Stimulated activated CD4-positive, alpha-beta T cell treated with anti-CD3 and anti-CD28 coated beads, TNF-alpha, amount 100 ng/mL, for 4 hours (primary cell): ENCODE data around the gene RADX.

ENCODE experiments used
- DNase-seq, 3 experiments: peaks; one replicate each; pipeline ENCODE4 v3.0.0-alpha.2; 2020; ENCODE audit warnings: low read depth in 3 of 3

RADX gene

DNA sequence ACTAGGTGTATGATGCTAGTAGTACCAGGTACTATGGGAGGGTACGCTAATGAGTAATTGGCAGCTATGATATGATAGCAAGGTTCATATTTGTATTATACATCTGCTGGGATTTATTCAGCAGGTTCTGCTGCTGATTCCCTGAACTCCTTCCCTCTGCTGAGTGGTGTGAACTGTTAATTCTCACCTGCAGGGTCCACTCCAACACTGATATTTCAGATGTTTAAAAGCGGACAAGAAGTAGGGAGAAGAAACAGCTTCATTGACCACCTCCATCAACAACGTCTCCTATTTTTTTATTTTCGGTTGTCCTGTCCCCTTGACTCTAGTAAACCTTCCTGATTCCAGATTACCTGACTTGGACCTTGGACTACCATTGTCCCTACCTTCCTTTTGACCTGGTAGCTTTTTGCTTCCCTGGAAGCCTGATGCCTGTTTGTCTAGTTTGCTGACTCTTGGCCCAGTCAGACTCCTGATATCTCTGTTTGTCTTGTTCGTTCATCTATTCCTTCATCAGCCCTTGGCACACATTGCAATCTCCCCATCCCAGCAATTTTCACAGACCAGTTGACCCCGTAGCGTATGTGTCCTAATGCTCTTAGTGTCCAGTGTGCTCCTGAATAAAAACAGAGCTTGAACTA lies 80.8 kb downstream of the RADX start:
- DNase-seq, result no peak

DNA sequence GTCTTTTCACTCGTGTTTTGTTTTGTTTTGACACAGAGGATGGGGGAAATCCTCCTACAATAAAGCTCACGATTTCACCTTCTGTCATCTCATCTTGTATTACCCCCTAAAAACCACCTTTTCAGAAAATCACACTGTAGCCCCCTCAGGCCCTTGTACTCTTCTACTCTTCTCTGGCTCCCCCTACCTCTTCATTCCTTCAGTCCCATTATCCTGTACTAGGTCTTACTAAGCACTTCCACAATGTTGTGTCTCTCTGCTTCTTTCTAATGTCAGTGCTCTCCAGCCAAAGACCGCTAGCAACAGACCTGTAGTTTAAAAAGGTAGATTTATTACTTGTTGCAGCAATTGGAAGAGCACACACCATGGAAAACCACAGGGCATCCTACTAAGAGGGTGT lies 84.7 kb downstream of the RADX start:
- DNase-seq, result no peak

DNA sequence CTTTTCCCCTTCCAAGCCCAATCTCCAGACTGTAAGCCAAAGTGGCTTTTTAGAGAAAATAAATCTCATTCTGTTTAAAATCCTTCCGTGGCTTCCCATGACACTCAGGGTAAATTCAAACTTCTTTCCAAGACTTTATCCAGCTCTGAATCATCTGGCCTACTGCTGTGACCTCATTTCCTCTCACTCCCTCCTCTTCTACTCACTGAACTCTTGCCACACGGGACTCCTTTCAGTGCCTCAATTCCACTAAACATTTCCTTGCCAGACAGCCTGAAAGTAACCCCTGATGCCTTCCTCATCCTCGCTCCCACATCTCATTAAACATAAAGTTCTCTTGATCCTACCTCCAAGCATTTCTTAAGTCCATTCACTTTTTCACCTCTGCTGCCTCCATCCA lies 86.9 kb downstream of the RADX start:
- DNase-seq, result no peak

DNA sequence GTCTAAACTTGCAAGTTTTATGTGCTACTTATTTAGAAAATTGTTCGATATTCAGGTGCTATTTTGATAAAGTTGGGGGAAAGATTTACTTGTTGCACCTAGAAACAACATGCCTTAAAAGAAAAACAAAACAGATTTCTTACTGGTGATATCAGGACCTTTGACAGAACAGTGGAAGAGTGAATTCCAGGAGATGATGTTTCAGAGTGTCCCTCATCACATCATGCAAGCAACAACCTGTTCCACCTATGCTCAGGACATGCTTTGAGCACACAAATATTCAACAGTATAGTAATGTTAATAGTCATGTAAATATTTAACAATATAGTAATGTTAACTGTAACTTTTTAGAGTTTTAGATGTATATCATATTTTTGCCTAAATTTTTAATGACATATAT lies 90.9 kb downstream of the RADX start:
- no peak for DNase-seq

DNA sequence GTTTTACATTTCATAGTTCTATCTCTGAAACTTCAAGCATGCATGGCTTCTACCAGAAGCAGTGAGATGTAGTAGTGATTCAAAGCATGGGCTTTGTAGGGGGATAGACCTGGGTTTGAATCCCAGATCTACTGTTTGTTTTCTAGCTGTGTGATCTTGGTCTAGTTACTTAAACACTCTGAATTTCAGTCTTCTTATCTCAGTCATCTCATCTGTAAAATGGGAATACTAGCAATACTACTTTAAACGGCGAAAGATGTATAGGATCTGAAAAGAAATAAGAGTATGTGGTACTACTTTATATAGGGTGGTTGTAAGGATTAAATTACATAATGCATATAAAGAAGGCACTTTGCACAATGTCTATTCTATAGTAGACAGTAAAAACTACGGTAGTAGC lies 94.7 kb downstream of the RADX start:
- DNase-seq, result no peak

DNA sequence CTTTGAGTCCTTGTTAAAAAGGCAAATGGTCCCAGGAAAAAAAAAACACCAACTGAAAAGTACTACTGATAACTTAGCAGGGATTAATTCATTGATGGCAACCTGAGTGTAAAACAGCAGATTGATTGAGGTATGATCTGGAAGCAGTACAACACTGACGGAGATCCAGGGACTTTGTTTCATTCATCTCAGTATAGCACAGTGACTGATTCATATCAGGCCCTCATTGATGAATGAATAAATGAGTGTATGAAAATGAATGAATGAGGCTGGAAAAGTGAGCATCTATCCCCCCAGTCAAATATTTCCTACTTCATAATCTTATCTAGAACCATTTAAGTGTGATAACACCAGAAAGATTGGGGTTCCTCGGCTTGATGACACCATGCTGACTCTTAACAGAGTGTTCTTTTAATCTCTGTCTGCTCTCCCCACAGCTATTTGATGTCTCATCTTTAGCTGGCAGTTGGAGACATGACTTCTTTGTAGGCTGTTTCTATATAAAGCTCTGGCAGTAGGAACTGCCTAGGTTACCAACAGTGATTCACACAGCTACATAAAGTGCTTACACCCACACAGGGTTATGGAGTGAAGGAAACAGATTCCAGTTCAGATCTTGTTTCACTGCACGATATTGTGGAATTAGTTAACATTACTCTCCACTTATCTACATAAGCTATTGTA lies 96.1 kb downstream of the RADX start:
- no peak for DNase-seq

DNA sequence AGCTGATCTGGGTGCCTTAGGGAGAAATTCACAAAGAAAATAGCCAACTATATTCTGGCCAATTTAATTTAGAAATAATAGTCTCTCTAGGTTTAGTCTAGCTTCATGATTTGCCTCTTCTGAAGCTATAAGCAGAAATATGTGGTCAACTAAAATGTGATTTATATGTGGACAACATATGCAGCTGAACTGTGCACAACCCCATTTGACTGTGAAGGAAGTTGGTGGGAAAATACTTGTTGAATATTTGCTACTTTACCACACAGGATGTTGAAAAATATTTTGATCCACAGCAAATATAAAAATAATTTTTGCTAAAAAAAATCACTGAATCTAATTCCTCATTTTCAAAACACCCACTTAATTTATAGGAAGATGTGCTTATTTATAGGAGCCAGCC lies 99.0 kb downstream of the RADX start:
- no peak for DNase-seq

DNA sequence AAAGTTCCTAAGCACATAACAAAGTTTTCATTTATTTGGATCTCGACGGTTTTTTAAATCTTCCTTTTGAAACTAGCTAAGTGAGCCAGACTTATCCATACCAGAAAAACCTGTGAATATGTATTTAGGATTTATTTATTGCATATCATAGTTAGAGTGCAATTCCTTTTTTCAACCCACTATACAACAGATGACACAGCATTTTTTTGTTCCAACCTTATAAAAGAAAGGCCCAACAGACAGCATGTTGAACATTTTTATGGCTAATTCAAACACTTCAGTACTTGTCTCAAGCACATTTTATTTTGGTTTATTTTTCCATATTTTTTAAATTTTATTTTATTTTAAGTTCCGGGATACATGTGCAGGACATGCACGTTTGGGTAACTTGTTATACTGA lies 99.6 kb downstream of the RADX start:
- DNase-seq, result no peak

DNA sequence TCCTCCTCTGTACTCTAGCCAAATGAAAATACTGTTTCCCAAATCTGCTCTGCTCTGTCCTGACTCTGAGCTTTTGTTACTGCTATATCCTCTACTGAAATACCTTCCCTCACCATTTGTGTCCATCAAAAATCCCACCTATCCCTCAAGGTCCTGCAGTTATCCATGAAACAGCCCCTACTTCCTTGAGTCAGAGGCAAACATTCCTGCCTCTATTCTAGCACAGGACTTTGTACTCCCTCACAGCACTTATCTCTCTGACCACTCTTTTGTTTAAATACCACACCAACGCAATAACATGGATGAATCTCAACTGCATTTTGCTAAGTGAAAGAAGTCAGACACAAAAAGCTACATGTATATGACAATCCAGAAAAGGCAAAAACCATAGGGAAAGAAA lies 104.2 kb downstream of the RADX start:
- DNase-seq, result no peak

DNA sequence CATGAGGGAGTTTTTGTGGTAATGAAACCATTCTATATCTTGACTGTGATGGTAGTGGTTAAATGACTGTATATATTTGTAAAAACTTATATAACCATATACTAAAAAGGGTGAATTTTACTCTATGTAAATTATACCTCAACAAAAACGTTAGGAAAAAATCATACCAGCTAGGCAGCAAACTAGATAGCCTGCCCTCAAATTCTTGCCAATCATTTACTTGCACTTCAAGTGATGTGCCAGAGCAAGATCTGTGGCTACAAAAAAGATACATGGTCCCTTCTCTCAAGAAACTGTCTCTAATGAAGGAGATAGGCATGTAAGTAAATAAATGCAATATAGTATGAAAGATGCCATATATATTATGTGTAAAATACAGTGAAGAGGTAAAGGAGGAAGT lies 104.7 kb downstream of the RADX start:
- DNase-seq, result no peak

DNA sequence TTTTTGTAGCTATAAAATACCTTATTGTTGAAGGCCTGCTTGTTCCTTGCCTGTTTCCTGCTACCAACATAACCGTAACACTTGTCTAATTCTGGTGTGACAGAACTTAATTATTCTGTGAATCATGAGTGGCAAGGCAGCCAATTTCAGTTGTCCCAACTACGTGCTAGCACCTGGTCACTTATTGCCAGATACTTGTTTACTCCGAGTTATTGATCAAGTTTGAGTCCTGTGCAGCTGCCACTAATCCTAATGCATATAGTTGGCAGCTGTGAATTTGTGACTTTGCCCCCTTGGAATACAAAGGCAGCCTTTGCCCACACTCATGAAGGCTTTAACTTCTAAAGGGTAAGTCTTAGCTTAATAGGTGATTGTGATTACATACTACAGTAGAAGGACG lies 106.9 kb downstream of the RADX start:
- no peak for DNase-seq

DNA sequence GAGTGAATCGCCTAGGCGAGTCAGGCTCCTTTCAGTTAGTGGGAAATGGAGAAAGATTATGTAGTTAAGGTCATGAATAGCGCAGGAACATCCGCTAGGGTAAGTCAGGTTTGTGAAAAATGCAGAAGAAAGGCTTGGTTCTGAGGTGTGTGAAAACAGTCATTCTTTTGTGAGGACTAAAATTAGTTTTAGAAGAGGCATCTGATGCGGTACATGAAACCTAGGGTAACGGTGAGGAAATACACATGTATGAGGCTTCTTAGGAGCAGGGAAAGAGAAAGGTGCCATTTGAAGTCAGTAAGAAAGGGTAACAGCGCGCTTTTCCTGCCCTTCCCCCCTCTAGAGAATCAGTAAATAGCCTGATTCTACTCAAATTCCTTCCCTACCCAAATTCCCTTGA lies 114.2 kb downstream of the RADX start:
- no peak for DNase-seq

DNA sequence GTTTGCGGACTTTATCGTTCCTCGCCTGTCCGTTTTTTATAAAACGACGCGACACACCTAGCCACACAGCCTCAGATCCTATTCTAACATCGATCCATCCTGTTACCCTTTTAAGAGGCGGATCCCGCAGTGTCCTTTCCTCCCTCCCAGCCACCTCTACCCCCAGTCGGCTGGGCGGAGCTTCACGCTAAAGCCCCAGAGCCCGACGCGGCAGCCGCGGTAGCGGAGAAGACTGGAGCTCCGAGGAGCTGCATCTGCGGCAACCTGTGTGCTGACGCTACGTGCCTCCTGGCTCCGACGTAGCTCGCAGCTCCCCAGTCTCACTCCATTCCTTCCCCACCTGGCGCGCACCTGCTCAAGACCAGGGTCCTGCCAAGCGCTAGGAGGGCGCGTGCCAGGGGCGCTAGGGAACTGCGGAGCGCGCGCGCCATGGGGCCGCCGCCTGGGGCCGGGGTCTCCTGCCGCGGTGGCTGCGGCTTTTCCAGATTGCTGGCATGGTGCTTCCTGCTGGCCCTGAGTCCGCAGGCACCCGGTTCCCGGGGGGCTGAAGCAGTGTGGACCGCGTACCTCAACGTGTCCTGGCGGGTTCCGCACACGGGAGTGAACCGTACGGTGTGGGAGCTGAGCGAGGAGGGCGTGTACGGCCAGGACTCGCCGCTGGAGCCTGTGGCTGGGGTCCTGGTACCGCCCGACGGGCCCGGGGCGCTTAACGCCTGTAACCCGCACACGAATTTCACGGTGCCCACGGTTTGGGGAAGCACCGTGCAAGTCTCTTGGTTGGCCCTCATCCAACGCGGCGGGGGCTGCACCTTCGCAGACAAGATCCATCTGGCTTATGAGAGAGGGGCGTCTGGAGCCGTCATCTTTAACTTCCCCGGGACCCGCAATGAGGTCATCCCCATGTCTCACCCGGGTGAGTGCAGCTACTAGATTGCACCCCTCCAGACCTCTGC lies 115.0 kb downstream of the RADX start, which contains the start of gene RNF128:
Gene RNF128 (plus strand): TSS at position 217 of the 953 bp plus-strand sequence. CDS start 213 bp downstream, at position 430.
- no peak for DNase-seq

DNA sequence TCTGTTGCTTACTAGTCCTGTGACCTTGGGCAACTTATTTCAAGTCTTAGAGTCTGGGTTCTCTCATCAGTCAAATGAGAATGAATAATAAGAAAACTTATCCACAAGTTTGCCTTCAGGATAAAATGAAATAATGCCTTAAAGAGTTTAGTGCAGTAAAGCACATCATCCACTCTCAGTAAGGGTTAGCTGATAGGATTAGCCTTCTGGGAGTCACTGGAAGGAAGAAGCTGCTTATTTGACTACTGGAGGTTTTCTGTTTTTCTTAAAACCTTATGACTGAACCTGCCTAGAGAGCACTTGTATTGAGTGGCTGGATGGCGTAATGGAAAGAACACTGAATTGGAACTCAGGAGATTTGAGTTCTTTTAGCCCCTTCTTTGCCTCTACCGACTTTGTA lies 116.6 kb downstream of the RADX start:
- DNase-seq, result no peak
